Tibial nerve (tissue), 4 donors: ENCODE data around the gene KCNAB3. TPM values are rescaled to one million over a fixed set of nuclear protein-coding genes. Genes with fewer than 3 reads are reported as not detected.

ENCODE experiments used
- DNase-seq, 2 donors: peaks; one replicate each; pipeline ENCODE4 v3.0.0-alpha.2; 2019; ENCODE audit warnings: low spot score in 2 of 2
- H3K27ac ChIP-seq, 4 donors: fragments of 200-600 bp; sonication (generic) in 3 of 4; one replicate each; pipeline ENCODE4 v1.5.1; 2017 to 2019; ENCODE audit warnings: mild to moderate bottlenecking in 1 of 4
- H3K27me3 ChIP-seq, 2 donors: fragments of 200-600 bp; sonication (generic) in 1 of 2; one replicate each; pipeline versions ENCODE4 v1.5.1 to v1.6.0; 2017 to 2019
- H3K36me3 ChIP-seq, 3 donors: fragments of 200-600 bp; sonication (generic); one replicate each; pipeline ENCODE4 v1.5.1; 2018 to 2019
- H3K4me1 ChIP-seq, 4 donors: fragments of 200-600 bp; sonication (generic) in 3 of 4; one replicate each; pipeline ENCODE4 v1.5.1; 2017 to 2019
- H3K4me3 ChIP-seq, 4 donors: fragments of 200-600 bp; sonication (generic) in 3 of 4; one replicate each; pipeline ENCODE4 v1.5.1; 2017 to 2019; ENCODE audit warnings: mild to moderate bottlenecking in 1 of 4, moderate library complexity in 1 of 4
- H3K9me3 ChIP-seq, 4 donors: fragments of 200-600 bp; sonication (generic) in 3 of 4; one replicate each; pipeline ENCODE4 v1.5.1; 2017 to 2019
- CTCF ChIP-seq, 5 experiments: fragments of 200-600 bp in 3 of 5; fragments of 450-650 bp in 2 of 5; sonication (generic) in 3 of 5; IDR thresholded peaks; one replicate each; pipeline ENCODE4 v1.5.1; 2016 to 2019; ENCODE audit warnings: antibody characterized with exemption in 5 of 5, mild to moderate bottlenecking in 3 of 5, moderate library complexity in 2 of 5
- EP300 ChIP-seq, 2 donors: sonication (generic); formaldehyde crosslinking; IDR thresholded peaks; one replicate each; pipeline ENCODE4 v1.6.1; 2017; ENCODE audit warnings: antibody characterized with exemption in 2 of 2, mild to moderate bottlenecking in 1 of 2
- POLR2A ChIP-seq, 2 donors: fragments of 450-650 bp; IDR thresholded peaks; one replicate each; pipeline ENCODE4 v1.6.1; 2017; ENCODE audit warnings: antibody characterized with exemption in 2 of 2, mild to moderate bottlenecking in 2 of 2, moderate library complexity in 2 of 2
- WGBS, 2 donors: methylation state at CpG; one replicate each; pipeline ENCODE4 v1.1.5; 2018; 5-methylcytosine and 5-hydroxymethylcytosine counted together
- total RNA-seq, 4 donors: library from RNA; depleted of rRNA; stranded (reverse); fragments of >200 nt; gene quantifications; one replicate each; pipeline ENCODE4 v1.1.0, GENCODE V29; 2016

Gene KCNAB3
- total RNA-seq, 4 donors from 2014 or later: 1.1 to 6.0 (median 1.4) TPM

DNA sequence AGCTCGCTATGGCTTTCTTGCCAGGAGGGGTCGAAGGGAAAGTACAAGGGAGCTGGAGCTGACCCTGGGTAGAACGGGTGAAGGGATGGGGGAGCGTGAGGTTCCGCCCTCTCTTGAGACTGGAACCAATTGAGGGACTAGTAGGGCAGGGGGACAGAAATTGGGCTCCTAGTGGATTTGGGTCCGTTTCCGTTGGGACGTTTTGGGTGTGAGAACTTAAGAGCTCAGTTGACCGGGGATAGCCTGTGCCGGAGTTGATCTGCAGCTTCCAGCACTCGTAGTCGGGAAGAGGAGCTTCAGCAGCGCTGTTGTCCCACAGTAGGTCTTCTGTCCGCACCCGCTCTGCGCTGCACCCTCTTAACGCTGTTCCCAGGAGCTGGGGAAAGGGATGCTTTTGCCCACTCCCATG lies 2.8 kb upstream of the KCNAB3 start:
- H3K4me1 ChIP-seq: peaks cover 0 to 52% (median 21%) of the 10 kb centered on the region in 4 donors
- no peak for TF ChIP-seq CTCF (IDR thresholded peaks at IDR 0.05)
- no peak for TF ChIP-seq POLR2A (IDR thresholded peaks at IDR 0.05)
- no peak for TF ChIP-seq EP300 (IDR thresholded peaks at IDR 0.05)
- H3K27me3 ChIP-seq: no peaks in the 10 kb centered on the region
- peaks cover 0 to 53% (median 0%) of the 10 kb centered on the region in 3 donors for H3K36me3 ChIP-seq
- peak in 1 of 2 donors; percentile 22 for DNase-seq
- peak overlapping the region; percentile 61 to 97 (median 83) for H3K4me3 ChIP-seq
- H3K27ac ChIP-seq: peak overlapping the region; percentile 63 to 94 (median 82)
- WGBS, 2 donors: 0 to 1% methylated on average over 17 of the region's 17 CpGs
- no peaks in the 10 kb centered on the region for H3K9me3 ChIP-seq

DNA sequence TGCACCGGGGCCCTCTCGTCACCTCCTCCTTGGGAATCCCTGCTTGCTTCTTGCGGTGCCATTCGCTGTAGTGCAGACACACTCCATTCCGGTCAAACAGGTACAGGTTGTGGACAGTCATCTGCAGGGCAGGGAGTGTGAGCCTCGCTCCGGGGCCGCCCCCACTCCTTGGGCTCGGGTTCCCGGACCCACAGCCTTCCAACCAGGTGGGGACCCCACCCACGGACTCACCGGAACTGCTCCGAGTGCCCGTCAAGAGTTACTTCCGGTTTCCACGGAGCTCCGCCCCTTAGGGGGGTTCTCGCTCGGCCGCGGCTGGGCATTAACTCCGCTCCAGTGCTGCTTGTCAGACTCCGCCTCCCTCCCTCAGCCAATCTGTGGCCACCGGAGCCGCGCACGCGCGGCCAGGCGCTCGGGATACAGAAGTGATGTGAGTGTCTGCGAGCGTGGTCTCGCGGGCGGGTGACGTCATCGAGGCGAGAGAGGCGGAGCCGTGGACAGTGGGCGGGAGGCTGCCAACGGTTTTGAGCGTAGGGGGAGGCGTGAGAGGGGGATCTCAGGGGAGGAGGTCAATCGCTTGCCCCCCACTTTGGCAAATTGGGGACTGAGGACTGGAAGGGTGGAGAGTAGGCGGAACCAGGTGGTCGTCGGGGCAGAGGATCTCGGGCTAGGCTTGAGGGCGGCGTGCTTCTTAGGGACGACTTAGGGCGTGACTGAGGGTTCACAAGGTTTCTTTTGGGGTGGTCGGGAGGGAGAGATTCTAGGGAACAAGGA lies 2.2 kb upstream of the KCNAB3 start, which contains the start of the genes CNTROB and TRAPPC1:
Gene CNTROB (plus strand): TSS at position 498 of the 774 bp plus-strand sequence. CDS start 874 bp downstream, outside the sequence.
Gene TRAPPC1 (minus strand): TSS at position 238 of the 774 bp plus-strand sequence. CDS start 117 bp downstream, at position 121.
- Histone ChIP-seq H3K27me3 (no peaks in the 10 kb centered on the region), H3K36me3 (peaks cover 0 to 52% (median 0%) of the 10 kb centered on the region in 3 donors), H3K4me1 (peaks cover 0 to 52% (median 21%) of the 10 kb centered on the region in 4 donors), H3K4me3 (peak within 1 kb of the TSS; percentile 79 to 97 (median 85)), H3K27ac (peak within 1 kb of the TSS; percentile 63 to 94 (median 82)), H3K9me3 (no peaks in the 10 kb centered on the region)
- DNase-seq: peak; percentile 99
- WGBS, 2 donors: 1% methylated on average over 42 to 52 of the region's 55 CpGs
- TF ChIP-seq CTCF (IDR thresholded peaks at IDR 0.05) (no peak), EP300 (IDR thresholded peaks at IDR 0.05) (peak; percentile 97 to 99), POLR2A (IDR thresholded peaks at IDR 0.05) (peak; percentile 79 to 93)

DNA sequence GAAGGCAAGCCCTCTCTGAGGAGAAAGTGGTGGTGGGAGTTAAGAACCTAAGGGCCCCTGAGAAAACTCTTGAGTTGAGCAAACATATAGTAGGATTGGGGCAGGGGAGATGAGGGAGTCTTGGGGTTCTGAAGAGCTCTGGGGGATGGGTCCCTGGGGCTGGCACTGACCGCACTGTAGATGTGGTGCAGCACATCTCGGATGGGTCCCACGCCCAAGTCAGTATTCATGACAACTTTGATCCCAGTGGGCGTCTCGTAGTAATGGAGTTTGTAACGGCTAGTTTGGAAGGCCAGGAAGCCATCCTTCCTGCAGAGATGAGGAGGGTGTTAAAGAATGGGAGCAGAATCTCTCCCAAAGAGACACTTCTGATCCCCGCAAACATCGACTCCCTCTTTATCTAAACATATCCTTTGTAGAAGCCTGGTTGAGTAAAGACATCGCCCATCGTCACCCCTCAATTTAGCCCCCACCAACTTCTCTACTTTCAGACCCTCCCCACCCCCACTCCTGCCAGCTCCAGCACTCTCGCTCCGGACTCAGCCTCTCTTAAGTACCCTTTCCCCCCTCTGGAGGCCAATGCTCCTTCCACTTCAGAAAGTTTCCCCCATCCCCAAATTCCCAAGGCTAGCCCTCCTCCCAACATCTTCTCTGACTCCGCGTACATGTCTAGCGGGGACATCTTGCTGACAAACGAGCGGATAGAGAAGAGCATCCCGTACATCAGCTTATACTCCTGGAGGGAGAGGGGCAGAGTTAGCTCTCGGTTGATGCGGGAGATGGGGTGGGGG lies 1.4 kb upstream of the KCNAB3 start:
- no peak for DNase-seq
- Histone ChIP-seq H3K27me3 (no peaks in the 10 kb centered on the region), H3K4me3 (peak overlapping the region; percentile 79 to 97 (median 85)), H3K9me3 (no peaks in the 10 kb centered on the region), H3K36me3 (peaks cover 0 to 43% (median 0%) of the 10 kb centered on the region in 3 donors), H3K27ac (peak overlapping the region; percentile 53 to 94 (median 78)), H3K4me1 (peaks cover 0 to 52% (median 21%) of the 10 kb centered on the region in 4 donors)
- 37 to 40% methylated on average over 20 of the region's 20 CpGs for WGBS, 2 donors
- TF ChIP-seq EP300 (IDR thresholded peaks at IDR 0.05): no peak
- TF ChIP-seq CTCF (IDR thresholded peaks at IDR 0.05): no peak
- no peak for TF ChIP-seq POLR2A (IDR thresholded peaks at IDR 0.05)

DNA sequence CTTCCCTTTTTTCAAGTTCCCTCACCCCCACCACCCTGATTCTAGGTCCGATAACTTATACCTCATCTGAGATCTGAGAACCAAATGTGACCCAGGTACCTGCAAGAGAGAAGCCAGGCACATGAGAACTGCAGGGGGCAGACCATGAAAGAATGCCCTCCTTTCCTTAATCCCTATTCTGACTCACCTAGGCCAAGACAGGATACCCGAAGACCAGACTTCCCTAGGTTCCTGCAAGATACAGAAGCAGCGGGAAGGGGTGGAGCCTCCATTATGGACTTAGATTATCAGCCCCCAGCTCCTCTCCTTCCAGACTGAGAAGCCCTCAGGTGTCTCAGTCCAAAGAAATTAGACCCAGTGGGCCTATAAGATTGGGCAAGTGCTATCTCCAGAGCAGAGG lies 2.1 kb downstream of the KCNAB3 start:
- H3K27ac ChIP-seq: no peak overlapping the region
- 82 to 92% methylated on average over 3 of the region's 3 CpGs for WGBS, 2 donors
- peaks cover 0 to 35% (median 11%) of the 10 kb centered on the region in 4 donors for H3K4me1 ChIP-seq
- peaks cover 0 to 21% (median 0%) of the 10 kb centered on the region in 3 donors for H3K36me3 ChIP-seq
- no peaks in the 10 kb centered on the region for H3K27me3 ChIP-seq
- no peaks in the 10 kb centered on the region for H3K9me3 ChIP-seq
- TF ChIP-seq CTCF (IDR thresholded peaks at IDR 0.05): no peak
- no peak for TF ChIP-seq EP300 (IDR thresholded peaks at IDR 0.05)
- TF ChIP-seq POLR2A (IDR thresholded peaks at IDR 0.05): no peak
- no peak overlapping the region for H3K4me3 ChIP-seq
- DNase-seq: no peak
